GM12872 (cell line): ENCODE measurements around the gene HSF4.
A peak's percentile ranks its signal among the peaks of the same experiment; 100 is the strongest.

Experiments used
- TF ChIP-seq, protein P1 (sequence below): IDR thresholded peaks from 3 replicates; pipeline ENCODE4 v1.5.1; 2011; ENCODE audit warnings: low read depth, mild to moderate bottlenecking, low read length, moderate library complexity; ENCODE audit not compliant: insufficient read depth

Gene HSF4

DNA sequence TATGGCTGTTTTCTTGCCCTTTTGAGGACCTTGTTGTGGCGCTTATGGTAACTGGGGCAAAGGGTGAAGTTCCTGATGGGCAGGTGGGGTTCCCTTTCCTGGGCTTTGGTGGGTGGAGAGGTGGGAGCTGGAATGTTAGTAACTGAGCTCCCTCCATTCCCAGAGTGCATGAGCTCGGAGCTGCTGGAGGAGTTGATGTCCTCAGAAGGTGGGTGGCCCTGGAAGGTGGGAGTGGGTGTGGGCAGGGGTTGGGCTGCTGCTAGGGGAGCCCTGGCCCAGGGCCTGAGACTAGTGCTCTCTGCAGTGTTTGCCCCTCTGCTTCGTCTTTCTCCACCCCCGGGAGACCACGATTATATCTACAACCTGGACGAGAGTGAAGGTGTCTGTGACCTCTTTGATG, 33.2 kb downstream of the HSF4 start:
- TF ChIP-seq, protein P1, sequence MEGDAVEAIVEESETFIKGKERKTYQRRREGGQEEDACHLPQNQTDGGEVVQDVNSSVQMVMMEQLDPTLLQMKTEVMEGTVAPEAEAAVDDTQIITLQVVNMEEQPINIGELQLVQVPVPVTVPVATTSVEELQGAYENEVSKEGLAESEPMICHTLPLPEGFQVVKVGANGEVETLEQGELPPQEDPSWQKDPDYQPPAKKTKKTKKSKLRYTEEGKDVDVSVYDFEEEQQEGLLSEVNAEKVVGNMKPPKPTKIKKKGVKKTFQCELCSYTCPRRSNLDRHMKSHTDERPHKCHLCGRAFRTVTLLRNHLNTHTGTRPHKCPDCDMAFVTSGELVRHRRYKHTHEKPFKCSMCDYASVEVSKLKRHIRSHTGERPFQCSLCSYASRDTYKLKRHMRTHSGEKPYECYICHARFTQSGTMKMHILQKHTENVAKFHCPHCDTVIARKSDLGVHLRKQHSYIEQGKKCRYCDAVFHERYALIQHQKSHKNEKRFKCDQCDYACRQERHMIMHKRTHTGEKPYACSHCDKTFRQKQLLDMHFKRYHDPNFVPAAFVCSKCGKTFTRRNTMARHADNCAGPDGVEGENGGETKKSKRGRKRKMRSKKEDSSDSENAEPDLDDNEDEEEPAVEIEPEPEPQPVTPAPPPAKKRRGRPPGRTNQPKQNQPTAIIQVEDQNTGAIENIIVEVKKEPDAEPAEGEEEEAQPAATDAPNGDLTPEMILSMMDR, result no peak

DNA sequence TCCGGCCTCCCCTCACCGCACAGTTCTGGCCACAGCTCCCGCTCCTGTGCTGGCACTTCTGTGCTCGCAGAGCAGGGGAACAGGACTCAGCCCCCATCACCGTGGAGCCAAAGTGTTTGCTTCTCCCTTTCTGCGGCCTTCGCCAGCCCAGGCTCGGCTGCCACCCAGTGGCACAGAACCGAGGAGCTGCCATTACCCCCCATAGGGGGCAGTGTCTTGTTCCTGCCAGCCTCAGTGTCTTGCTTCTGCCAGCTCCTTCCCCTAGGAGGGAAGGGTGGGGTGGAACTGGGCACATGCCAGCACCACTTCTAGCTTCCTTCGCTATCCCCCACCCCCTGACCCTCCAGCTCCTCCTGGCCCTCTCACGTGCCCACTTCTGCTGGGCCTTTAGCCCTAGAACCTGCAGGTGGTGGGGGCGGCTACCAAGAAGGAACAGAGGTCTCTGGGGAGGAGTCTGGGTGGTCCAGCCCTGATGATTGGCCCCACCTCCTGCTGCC, 33.7 kb downstream of the HSF4 start:
- TF ChIP-seq, protein P1, result peak; percentile 75

DNA sequence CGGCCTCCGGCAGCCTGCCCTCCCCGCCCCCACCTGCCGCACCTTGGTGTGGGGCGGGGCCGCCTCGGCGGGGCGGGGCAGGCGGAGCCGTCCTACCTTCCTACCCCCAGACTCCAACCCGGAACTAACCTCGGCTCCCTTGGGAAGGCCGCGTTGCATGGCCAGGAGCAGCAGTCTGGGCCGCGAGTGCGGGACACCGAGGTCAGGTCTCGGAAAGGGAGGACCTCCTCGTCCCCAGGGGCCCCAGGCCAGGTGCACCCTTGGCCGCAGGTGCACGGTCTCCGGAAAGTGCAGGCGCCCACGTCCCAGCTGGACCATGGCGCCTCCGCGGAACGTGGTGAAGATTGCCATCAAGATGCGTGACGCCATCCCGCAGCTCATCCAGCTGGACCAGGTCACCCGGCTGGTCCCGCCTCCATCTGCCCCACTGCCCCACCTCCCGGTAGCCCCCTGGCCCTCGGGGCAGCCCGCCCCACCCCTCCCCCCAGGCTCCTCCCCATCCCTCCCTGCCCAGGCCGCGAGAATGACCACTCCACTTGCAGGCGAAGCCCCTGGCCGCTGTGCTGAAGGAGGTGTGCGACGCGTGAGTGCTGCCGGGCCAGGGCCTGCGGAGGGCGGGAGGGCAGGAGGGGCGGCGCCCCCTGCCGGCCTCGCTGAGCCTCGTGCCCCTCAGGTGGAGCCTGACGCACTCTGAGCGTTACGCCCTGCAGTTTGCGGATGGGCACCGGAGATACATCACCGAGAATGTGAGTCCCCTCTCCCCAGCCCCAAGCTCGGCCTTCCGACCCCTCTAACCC, 34.7 kb downstream of the HSF4 start, which contains the start of gene ELMO3:
Gene ELMO3 (plus strand): TSS at position 121 of the 797 bp plus-strand sequence. CDS start 196 bp downstream, at position 317.
- TF ChIP-seq, protein P1, result no peak

DNA sequence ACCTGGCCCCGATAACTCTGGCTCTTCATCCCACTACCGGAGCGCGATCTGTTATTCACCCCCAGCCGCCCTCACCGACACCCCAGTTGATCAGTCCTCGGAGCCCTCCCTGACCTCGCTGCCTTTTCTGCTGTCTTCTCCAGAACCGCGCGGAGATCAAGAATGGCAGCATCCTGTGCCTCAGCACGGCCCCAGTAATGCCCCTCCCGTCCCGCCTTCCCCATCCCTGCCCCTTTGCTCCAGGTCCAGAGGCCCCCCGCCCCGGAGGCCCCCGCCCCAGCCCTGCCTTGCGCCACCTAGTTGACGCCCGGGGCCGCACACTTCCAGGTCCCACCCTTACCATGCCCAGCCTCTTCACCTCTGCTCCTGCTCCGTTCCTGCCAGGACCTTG, 35.3 kb downstream of the HSF4 start:
- TF ChIP-seq, protein P1, result no peak

DNA sequence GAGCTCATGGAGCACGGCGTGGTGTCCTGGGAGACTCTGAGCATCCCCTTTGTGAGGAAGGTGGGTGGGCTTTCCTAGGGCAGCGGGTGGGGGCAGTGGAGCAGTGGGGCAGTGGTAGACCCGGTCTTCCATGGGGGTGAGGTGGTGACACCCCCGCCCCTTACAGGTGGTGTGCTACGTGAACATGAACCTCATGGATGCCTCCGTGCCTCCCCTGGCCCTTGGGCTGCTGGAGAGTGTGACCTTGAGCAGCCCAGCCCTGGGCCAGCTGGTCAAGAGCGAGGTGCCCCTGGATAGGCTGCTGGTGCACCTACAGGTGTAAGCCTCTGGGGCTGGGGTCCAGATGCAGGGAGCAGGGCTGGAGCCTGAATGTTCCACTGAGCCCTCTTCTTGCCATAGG, 35.9 kb downstream of the HSF4 start:
- TF ChIP-seq, protein P1, result no peak

DNA sequence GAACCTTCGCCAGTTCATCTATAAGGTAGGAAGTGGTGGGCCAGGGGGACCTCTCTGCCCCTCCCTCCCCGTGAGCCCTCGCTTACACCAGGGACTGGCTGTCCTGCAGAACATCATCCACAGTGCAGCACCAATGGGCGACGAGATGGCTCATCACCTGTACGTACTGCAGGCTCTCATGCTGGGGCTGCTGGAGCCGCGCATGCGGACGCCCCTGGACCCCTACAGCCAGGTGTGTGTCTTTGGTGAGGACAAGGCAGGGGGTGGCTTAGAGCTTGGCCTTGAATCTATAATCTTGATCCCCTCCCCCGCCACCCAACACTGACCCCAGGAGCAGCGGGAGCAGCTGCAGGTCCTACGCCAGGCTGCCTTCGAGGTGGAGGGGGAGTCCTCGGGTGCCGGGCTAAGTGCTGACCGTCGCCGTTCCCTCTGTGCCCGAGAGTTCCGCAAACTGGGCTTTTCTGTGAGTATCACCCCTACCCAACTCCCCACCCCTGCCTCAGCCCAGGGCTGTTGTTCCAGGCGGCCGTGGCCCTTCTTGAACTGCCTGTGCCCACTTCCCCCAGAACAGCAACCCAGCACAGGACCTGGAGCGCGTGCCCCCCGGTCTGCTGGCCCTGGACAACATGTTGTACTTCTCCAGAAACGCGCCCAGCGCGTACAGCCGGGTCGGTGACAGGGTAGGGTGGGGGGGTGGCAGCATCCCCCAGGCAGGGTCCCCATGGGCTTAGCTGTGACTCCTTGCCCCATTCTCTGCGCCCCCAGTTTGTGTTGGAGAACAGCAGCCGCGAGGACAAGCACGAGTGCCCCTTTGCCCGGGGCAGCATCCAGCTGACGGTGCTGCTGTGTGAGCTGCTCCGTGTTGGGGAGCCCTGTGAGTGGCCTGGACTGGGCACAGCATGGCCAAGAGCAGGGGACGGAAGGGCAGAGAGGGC, 37.1 kb downstream of the HSF4 start:
- TF ChIP-seq, protein P1, result no peak

DNA sequence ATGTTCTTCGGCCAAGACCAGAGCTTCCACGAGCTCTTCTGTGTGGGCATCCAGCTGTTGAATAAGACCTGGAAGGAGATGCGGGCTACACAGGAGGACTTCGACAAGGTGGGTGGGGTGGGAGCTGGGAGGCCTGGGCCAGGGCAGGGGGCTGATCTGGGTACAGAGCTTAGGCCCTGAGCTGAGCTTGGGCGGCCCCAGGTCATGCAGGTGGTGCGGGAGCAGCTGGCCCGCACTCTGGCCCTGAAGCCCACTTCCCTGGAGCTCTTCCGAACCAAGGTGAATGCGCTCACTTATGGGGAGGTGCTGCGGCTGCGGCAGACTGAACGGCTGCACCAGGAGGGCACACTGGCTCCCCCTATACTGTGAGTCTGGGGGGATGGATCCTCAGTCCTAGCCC, 37.9 kb downstream of the HSF4 start:
- TF ChIP-seq, protein P1, result no peak
